Keratinocyte (primary cell): ENCODE measurements around the gene TRMT1. TPM values are rescaled to one million over a fixed set of nuclear protein-coding genes. Genes with fewer than 3 reads are reported as not detected.

Experiments used
- DNase-seq: peaks from one replicate; pipeline ENCODE4 v3.0.0-alpha.2; 2011; ENCODE audit warnings: low read depth, missing footprints, low spot score
- FAIRE-seq: peaks from 2 replicates; lab custom pipeline; 2011; peaks lifted over from hg19 to GRCh38; lab: Jason Lieb, UNC
- H2AFZ ChIP-seq: 2 replicates; pipeline ENCODE4 v1.6.0; 2012; ENCODE audit warnings: low read length, control low read depth, inconsistent platforms; ENCODE audit not compliant: control insufficient read depth
- H3K27ac ChIP-seq: 2 replicates; pipeline ENCODE4 v1.5.1; 2011; ENCODE audit warnings: low read length; ENCODE audit not compliant: control insufficient read depth, insufficient read depth
- H3K27me3 ChIP-seq: 3 replicates; pipeline ENCODE4 v1.6.0; 2011; ENCODE audit warnings: low read length; ENCODE audit not compliant: control insufficient read depth, insufficient read depth; ENCODE audit errors: extremely low read depth
- H3K36me3 ChIP-seq, 2 experiments: 2 replicates in 1 of 2; 3 replicates in 1 of 2; pipeline ENCODE4 v1.5.1; 2011; ENCODE audit warnings: low read length in 2 of 2, mild to moderate bottlenecking in 1 of 2; ENCODE audit not compliant: control insufficient read depth in 2 of 2, insufficient read depth in 2 of 2; ENCODE audit errors: extremely low read depth in 1 of 2
- H3K4me1 ChIP-seq: 3 replicates; pipeline ENCODE4 v1.5.1; 2011; ENCODE audit warnings: low read length; ENCODE audit not compliant: control insufficient read depth, insufficient read depth; ENCODE audit errors: extremely low read depth
- H3K4me2 ChIP-seq: 3 replicates; pipeline ENCODE4 v1.6.0; 2011; ENCODE audit warnings: low read depth, low read length; ENCODE audit not compliant: control insufficient read depth, insufficient read depth; ENCODE audit errors: extremely low read depth
- H3K4me3 ChIP-seq, 3 experiments: fragments of 200-600 bp in 1 of 3; sonication (generic) in 1 of 3; 2 replicates in 2 of 3; 3 replicates in 1 of 3; pipeline ENCODE4 v1.5.1; 2011 to 2016; ENCODE audit warnings: low read length in 3 of 3, mild to moderate bottlenecking in 3 of 3, control low read depth in 2 of 3, inconsistent platforms in 1 of 3, low read depth in 1 of 3, mixed read lengths in 1 of 3, mixed run types in 1 of 3, moderate library complexity in 1 of 3; ENCODE audit not compliant: control insufficient read depth in 2 of 3, insufficient read depth in 2 of 3; ENCODE audit errors: extremely low read depth in 1 of 3
- H3K79me2 ChIP-seq: 2 replicates; pipeline ENCODE4 v1.6.0; 2012; ENCODE audit warnings: low read length; ENCODE audit not compliant: control insufficient read depth, insufficient read depth
- H3K9ac ChIP-seq: 3 replicates; pipeline ENCODE4 v1.6.0; 2011; ENCODE audit warnings: low read length; ENCODE audit not compliant: control insufficient read depth, insufficient read depth; ENCODE audit errors: extremely low read depth
- H3K9me1 ChIP-seq: 3 replicates; pipeline ENCODE4 v1.6.0; 2011; ENCODE audit warnings: low read length; ENCODE audit not compliant: control insufficient read depth, insufficient read depth; ENCODE audit errors: extremely low read depth
- H3K9me3 ChIP-seq: 2 replicates; pipeline ENCODE4 v1.5.1; 2012; ENCODE audit warnings: low read depth, low read length; ENCODE audit not compliant: control insufficient read depth
- H4K20me1 ChIP-seq: 3 replicates; pipeline ENCODE4 v1.6.0; 2011; ENCODE audit warnings: low read length; ENCODE audit not compliant: control insufficient read depth, insufficient read depth; ENCODE audit errors: extremely low read depth
- CTCF ChIP-seq, 3 experiments: IDR thresholded peaks in 1 of 3; conservative IDR thresholded peaks in 1 of 3; optimal IDR thresholded peaks in 1 of 3; 2 replicates in 2 of 3; 3 replicates in 1 of 3; pipeline versions ENCODE3 to v1.5.1; 2011; ENCODE audit warnings: low read length in 3 of 3, mild to moderate bottlenecking in 3 of 3, moderate library complexity in 2 of 3, control low read depth in 1 of 3, inconsistent platforms in 1 of 3; ENCODE audit not compliant: insufficient read depth in 2 of 3; ENCODE audit errors: extremely low read depth in 1 of 3
- EZH2 ChIP-seq: IDR thresholded peaks from one replicate; pipeline ENCODE4 v1.6.1; 2012; ENCODE audit warnings: inconsistent platforms, mild to moderate bottlenecking, low read length, moderate library complexity
- dilution Hi-C: fragments of 300-500 bp; cut with MboI; formaldehyde crosslinking; loops from one replicate; pipeline ENCODE4 v1.7.0; 2020; ENCODE audit warnings: low sequenced_read_pairs; ENCODE audit not compliant: extremely low pct_ligation_motif_present
- polyA plus RNA-seq, 5 experiments: library from polyadenylated mRNA; depleted of rRNA in 3 of 5; stranded (reverse) in 3 of 5; stranded (forward) in 1 of 5; unstranded in 1 of 5; fragments of >200 nt; gene quantifications; 1 replicate in 1 of 5; 2 replicates in 3 of 5; 3 replicates in 1 of 5; pipeline versions ENCODE4 v1.2.1 to v1.2.3, GENCODE V29; 2011 to 2012; ENCODE audit warnings: missing spikeins in 2 of 5, low read depth in 1 of 5, low replicate concordance in 1 of 5

Gene TRMT1
- polyA plus RNA-seq, 1 donor (not counting 4 experiments of a cell fraction or from before 2014, with no cell fraction given): 30.9 TPM

- Histone ChIP-seq H3K4me2 (no peak overlapping the region), H3K9ac (no peak overlapping the region), H3K79me2 (peaks cover 89% of the 10 kb centered on the region), H3K27me3 (no peaks in the 10 kb centered on the region), H3K9me3 (no peaks in the 10 kb centered on the region), H3K27ac (no peak overlapping the region), H2AFZ (no peak overlapping the region), H3K4me1 (peaks cover 3% of the 10 kb centered on the region), H3K4me3 (no peak overlapping the region), H4K20me1 (peaks cover 28% of the 10 kb centered on the region), H3K36me3 (peaks cover 12 to 16% of the 10 kb centered on the region in 2 experiments), H3K9me1 (peaks cover 5% of the 10 kb centered on the region)
- DNase-seq: no peak
- no peak for TF ChIP-seq EZH2
- dilution Hi-C loops: no loop called here
- FAIRE-seq: no peak
These were observed 12.8 kb upstream of the TRMT1 start for GRCh38 chr19:13129384-13129783.

- Histone ChIP-seq H2AFZ (no peak overlapping the region), H3K4me1 (peaks cover 3% of the 10 kb centered on the region), H3K27ac (no peak overlapping the region), H3K79me2 (peaks cover 89% of the 10 kb centered on the region), H3K4me3 (no peak overlapping the region), H3K9me1 (peaks cover 5% of the 10 kb centered on the region), H3K9me3 (no peaks in the 10 kb centered on the region), H4K20me1 (peaks cover 31% of the 10 kb centered on the region), H3K27me3 (no peaks in the 10 kb centered on the region), H3K9ac (no peak overlapping the region), H3K36me3 (peaks cover 12 to 14% of the 10 kb centered on the region in 2 experiments), H3K4me2 (no peak overlapping the region)
- TF ChIP-seq CTCF (optimal IDR thresholded peaks at IDR 0.05 in 1 of 3, IDR thresholded peaks at IDR 0.05 in 1 of 3, conservative IDR thresholded peaks at IDR 0.05 in 1 of 3; ENCODE audit: extremely low read depth in 1 of 3, insufficient read depth in 2 of 3, low read length in 3 of 3): no peak
- TF ChIP-seq EZH2: no peak
- FAIRE-seq: no peak
- no peak for DNase-seq
- dilution Hi-C loops: no loop called here
These were observed 12.0 kb upstream of the TRMT1 start for GRCh38 chr19:13128583-13128982.
